Erythroblast (primary cell): ENCODE data around the gene DIS3L.

Experiments used
- GATA1 ChIP-seq: IDR thresholded peaks from 2 replicates; pipeline ENCODE4 v1.6.1; 2011; ENCODE audit warnings: low read depth, mild to moderate bottlenecking, control low read depth, low read length, moderate library complexity
- POLR2A ChIP-seq: IDR thresholded peaks from 2 replicates; pipeline ENCODE4 v1.6.1; 2011; ENCODE audit warnings: mild to moderate bottlenecking, low read length

- TF ChIP-seq POLR2A (no peak), GATA1 (no peak)
Measured at GRCh38 chr15:66310786-66311185, 17.4 kb downstream of the DIS3L start.
